Nephron progenitor cell (in vitro differentiated cells): ENCODE data around the gene MACROD2.

Source experiments
- DNase-seq: peaks from one replicate; pipeline ENCODE4 v3.0.0; 2021
- H3K27ac Mint-ChIP-seq: 2 replicates; pipeline ENCODE4 v1.8.0; 2021; ENCODE audit warnings: mild to moderate bottlenecking, moderate library complexity, mixed read lengths
- H3K27me3 Mint-ChIP-seq: 2 replicates; pipeline ENCODE4 v1.8.0; 2021; ENCODE audit warnings: mild to moderate bottlenecking, low read depth, mixed read lengths; ENCODE audit not compliant: poor library complexity
- H3K36me3 Mint-ChIP-seq: 2 replicates; pipeline ENCODE4 v1.8.0; 2021; ENCODE audit warnings: low read depth, mixed read lengths
- H3K4me1 Mint-ChIP-seq: 2 replicates; pipeline ENCODE4 v1.8.0; 2021; ENCODE audit warnings: mixed read lengths
- H3K4me3 Mint-ChIP-seq: 2 replicates; pipeline ENCODE4 v1.8.0; 2021; ENCODE audit warnings: mild to moderate bottlenecking, moderate library complexity, mixed read lengths
- H3K9me3 Mint-ChIP-seq: 2 replicates; pipeline ENCODE4 v1.8.0; 2021; ENCODE audit warnings: mild to moderate bottlenecking, moderate library complexity, mixed read lengths
- CTCF ChIP-seq: fragments of 200-600 bp; sonication (generic); IDR thresholded peaks from 2 replicates; pipeline ENCODE4 v1.5.0; 2021; ENCODE audit warnings: antibody characterized with exemption

MACROD2 gene

GRCh38 chr20:14098261-14098660 lies 102.9 kb downstream of the MACROD2 start:
- Mint-ChIP-seq H3K27ac (no peak overlapping the region), H3K27me3 (peaks cover 4% of the 10 kb centered on the region), H3K36me3 (no peaks in the 10 kb centered on the region), H3K4me3 (no peak overlapping the region), H3K4me1 (no peaks in the 10 kb centered on the region), H3K9me3 (no peaks in the 10 kb centered on the region)
- DNase-seq, result no peak
- TF ChIP-seq CTCF, result no peak

GRCh38 chr20:14113416-14113815 lies 118.1 kb downstream of the MACROD2 start:
- no peak for TF ChIP-seq CTCF
- peaks cover 36% of the 10 kb centered on the region for H3K9me3 Mint-ChIP-seq
- no peak overlapping the region for H3K27ac Mint-ChIP-seq
- DNase-seq, result no peak
- no peak overlapping the region for H3K4me3 Mint-ChIP-seq
- no peaks in the 10 kb centered on the region for H3K27me3 Mint-ChIP-seq
- no peaks in the 10 kb centered on the region for H3K4me1 Mint-ChIP-seq
- no peaks in the 10 kb centered on the region for H3K36me3 Mint-ChIP-seq

GRCh38 chr20:14114065-14114704 lies 118.9 kb downstream of the MACROD2 start:
- peaks cover 29% of the 10 kb centered on the region for H3K9me3 Mint-ChIP-seq
- H3K4me1 Mint-ChIP-seq, result no peaks in the 10 kb centered on the region
- DNase-seq, result no peak
- no peaks in the 10 kb centered on the region for H3K27me3 Mint-ChIP-seq
- no peak for TF ChIP-seq CTCF
- no peaks in the 10 kb centered on the region for H3K36me3 Mint-ChIP-seq
- no peak overlapping the region for H3K27ac Mint-ChIP-seq
- H3K4me3 Mint-ChIP-seq, result no peak overlapping the region

GRCh38 chr20:14116037-14116436 lies 120.7 kb downstream of the MACROD2 start:
- no peak for TF ChIP-seq CTCF
- Mint-ChIP-seq H3K9me3 (peaks cover 11% of the 10 kb centered on the region), H3K36me3 (no peaks in the 10 kb centered on the region), H3K27ac (no peak overlapping the region), H3K27me3 (no peaks in the 10 kb centered on the region), H3K4me1 (no peaks in the 10 kb centered on the region), H3K4me3 (no peak overlapping the region)
- no peak for DNase-seq

GRCh38 chr20:14117768-14118167 lies 122.5 kb downstream of the MACROD2 start:
- DNase-seq, result no peak
- H3K9me3 Mint-ChIP-seq, result no peaks in the 10 kb centered on the region
- no peaks in the 10 kb centered on the region for H3K27me3 Mint-ChIP-seq
- no peaks in the 10 kb centered on the region for H3K4me1 Mint-ChIP-seq
- H3K36me3 Mint-ChIP-seq, result no peaks in the 10 kb centered on the region
- TF ChIP-seq CTCF, result no peak
- no peak overlapping the region for H3K4me3 Mint-ChIP-seq
- H3K27ac Mint-ChIP-seq, result no peak overlapping the region

GRCh38 chr20:14126856-14127255 lies 131.5 kb downstream of the MACROD2 start:
- no peak for DNase-seq
- no peaks in the 10 kb centered on the region for H3K36me3 Mint-ChIP-seq
- no peaks in the 10 kb centered on the region for H3K27me3 Mint-ChIP-seq
- no peak overlapping the region for H3K4me3 Mint-ChIP-seq
- no peak for TF ChIP-seq CTCF
- peaks cover 6% of the 10 kb centered on the region for H3K9me3 Mint-ChIP-seq
- H3K27ac Mint-ChIP-seq, result no peak overlapping the region
- peaks cover 5% of the 10 kb centered on the region for H3K4me1 Mint-ChIP-seq
